Choroid plexus epithelial cell (primary cell): ENCODE results near the gene AP2A2.

ENCODE experiments used
- DNase-seq: peaks from one replicate; pipeline ENCODE4 v3.0.0-alpha.2; 2010; ENCODE audit warnings: low read depth
- H3K4me3 ChIP-seq: 2 replicates; pipeline ENCODE4 v1.5.1; 2011; ENCODE audit warnings: low read depth, mild to moderate bottlenecking, control low read depth, low read length, moderate library complexity
- CTCF ChIP-seq: conservative IDR thresholded peaks from 2 replicates; pipeline ENCODE4 v1.5.1; 2011; ENCODE audit warnings: low read depth, mild to moderate bottlenecking, control low read depth, inconsistent platforms, low read length, moderate library complexity

The AP2A2 gene

GRCh38 chr11:997907-998306, 72.2 kb downstream of the AP2A2 start:
- no peak for DNase-seq
- no peak for TF ChIP-seq CTCF
- no peak overlapping the region for H3K4me3 ChIP-seq

GRCh38 chr11:999009-999408, 73.3 kb downstream of the AP2A2 start:
- H3K4me3 ChIP-seq = no peak overlapping the region
- TF ChIP-seq CTCF = no peak
- no peak for DNase-seq

- no peak for DNase-seq
- H3K4me3 ChIP-seq = no peak overlapping the region
- TF ChIP-seq CTCF = no peak
These were observed 74.9 kb downstream of the AP2A2 start for GRCh38 chr11:1000357-1001278.

- no peak for DNase-seq
- H3K4me3 ChIP-seq = no peak overlapping the region
- TF ChIP-seq CTCF = no peak
These were observed 76.1 kb downstream of the AP2A2 start for GRCh38 chr11:1001617-1002405.

- H3K4me3 ChIP-seq = no peak overlapping the region
- DNase-seq = no peak
- TF ChIP-seq CTCF = no peak
These were observed 76.8 kb downstream of the AP2A2 start for GRCh38 chr11:1002406-1002984.

- DNase-seq = no peak
- H3K4me3 ChIP-seq = no peak overlapping the region
- TF ChIP-seq CTCF = no peak
These were observed 77.5 kb downstream of the AP2A2 start for GRCh38 chr11:1003159-1003558.
